CD4-positive, alpha-beta T cell (primary cell): Measurements from ENCODE around the gene OR52N5. TPM values are rescaled to one million over a fixed set of nuclear protein-coding genes. Genes with fewer than 3 reads are reported as not detected.

Experiments used
- ATAC-seq: fragments of 200-7000 bp; cut with Tn5 transposase; one replicate; pipeline ENCODE4 v1.10.0; 2022; ENCODE audit warnings: mild to moderate bottlenecking; ENCODE audit not compliant: poor library complexity
- CTCF ChIA-PET: fragments of 350-600 bp; sonication (Branson Sonifier 250); formaldehyde crosslinking; loops from one replicate; lab custom pipeline; 2021; ENCODE audit warnings: antibody characterized with exemption, inconsistent platforms; lab: Charles Lee
- POLR2A ChIA-PET: fragments of 350-600 bp; sonication (Branson Sonifier 250); formaldehyde crosslinking; loops from one replicate; lab custom pipeline; 2021; ENCODE audit warnings: antibody characterized with exemption, inconsistent platforms; lab: Charles Lee
- DNase-seq, 14 experiments: peaks; one replicate each; pipeline ENCODE4 v3.0.0-alpha.2; 2013 to 2020; ENCODE audit warnings: mixed read lengths in 2 of 14
- H3K27ac ChIP-seq, 2 donors: one replicate each; pipeline versions ENCODE4 v1.5.1 to v1.7.0; 2013; ENCODE audit warnings: low read length in 2 of 2, low read depth in 1 of 2, mild to moderate bottlenecking in 1 of 2
- H3K27me3 ChIP-seq, 2 experiments: 1 replicate in 1 of 2; 2 replicates in 1 of 2; pipeline versions ENCODE4 v1.6.1 to v1.7.0; 2013; ENCODE audit warnings: low read length in 2 of 2, control low read depth in 1 of 2, mild to moderate bottlenecking in 1 of 2, moderate library complexity in 1 of 2; ENCODE audit not compliant: insufficient read depth in 2 of 2, control insufficient read depth in 1 of 2
- H3K36me3 ChIP-seq: one replicate; pipeline ENCODE4 v1.6.1; 2013; ENCODE audit warnings: low read length, control low read depth; ENCODE audit not compliant: insufficient read depth
- H3K4me1 ChIP-seq: one replicate; pipeline ENCODE4 v1.6.1; 2013; ENCODE audit warnings: low read length, control low read depth; ENCODE audit not compliant: insufficient read depth
- H3K4me3 ChIP-seq: one replicate; pipeline ENCODE4 v1.5.1; 2013; ENCODE audit warnings: mild to moderate bottlenecking, low read length, moderate library complexity
- H3K9me3 ChIP-seq, 2 experiments: 1 replicate in 1 of 2; 2 replicates in 1 of 2; pipeline versions ENCODE4 v1.6.1 to v1.7.0; 2013; ENCODE audit warnings: low read length in 2 of 2, mild to moderate bottlenecking in 2 of 2, control low read depth in 1 of 2, moderate library complexity in 1 of 2; ENCODE audit not compliant: control insufficient read depth in 1 of 2, insufficient read depth in 1 of 2
- H3K27ac Mint-ChIP-seq: one replicate; pipeline ENCODE4 v1.8.0; 2020; ENCODE audit warnings: mixed read lengths
- H3K27me3 Mint-ChIP-seq: one replicate; pipeline ENCODE4 v1.8.0; 2021; ENCODE audit warnings: mixed read lengths
- H3K36me3 Mint-ChIP-seq: one replicate; pipeline ENCODE4 v1.8.0; 2021; ENCODE audit warnings: low read depth, mixed read lengths
- H3K4me1 Mint-ChIP-seq: one replicate; pipeline ENCODE4 v1.8.0; 2021; ENCODE audit warnings: low read depth, mixed read lengths
- H3K4me3 Mint-ChIP-seq: one replicate; pipeline ENCODE4 v1.8.0; 2020; ENCODE audit warnings: mild to moderate bottlenecking, mixed read lengths
- H3K9me3 Mint-ChIP-seq: one replicate; pipeline ENCODE4 v1.8.0; 2020; ENCODE audit warnings: mixed read lengths
- CTCF ChIP-seq: fragments of 200-600 bp; IDR thresholded peaks from one replicate; pipeline ENCODE4 v1.8.0; 2022; ENCODE audit warnings: antibody characterized with exemption, mild to moderate bottlenecking
- intact Hi-C, 2 experiments: fragments of 100-400 bp; cut with DNase I in 1 of 2; cut with micrococcal nuclease in 1 of 2; formaldehyde crosslinking; loops; one replicate each; pipeline versions ENCODE4 v1.15.1 to v1.9.0; 2023 to 2025; cut with DNase I, micrococcal nuclease
- total RNA-seq, 174 experiments: library from RNA in 2 of 174; stranded (reverse) in 2 of 174; gene quantifications; one replicate each; pipeline ENCODE4 v1.2.3 and lab custom pipeline; 2021 to 2026

The OR52N5 gene
- total RNA-seq, 2 experiments from 2014 or later: not detected

- no peak overlapping the region for H3K4me3 Mint-ChIP-seq
- no peaks in the 10 kb centered on the region for H3K36me3 Mint-ChIP-seq
- no peaks in the 10 kb centered on the region for H3K4me1 ChIP-seq
- H3K27me3 ChIP-seq: peaks cover 0 to 10% of the 10 kb centered on the region in 2 experiments
- no peaks in the 10 kb centered on the region for H3K4me1 Mint-ChIP-seq
- DNase-seq (no peak), ATAC-seq (no peak)
- H3K9me3 ChIP-seq: no peaks in the 10 kb centered on the region
- no peak overlapping the region for H3K4me3 ChIP-seq
- H3K27me3 Mint-ChIP-seq: peaks cover 48% of the 10 kb centered on the region
- no peaks in the 10 kb centered on the region for H3K9me3 Mint-ChIP-seq
- POLR2A ChIA-PET: no interaction called here
- no peaks in the 10 kb centered on the region for H3K36me3 ChIP-seq
- intact Hi-C loops: no loop called here
- no peak for TF ChIP-seq CTCF
- H3K27ac Mint-ChIP-seq: no peak overlapping the region
- no peak overlapping the region for H3K27ac ChIP-seq
- CTCF ChIA-PET: no interaction called here
Measured at GRCh38 chr11:5796541-5796940, 13.4 kb upstream of the OR52N5 start.

GRCh38 chr11:5791165-5791564, 8.0 kb upstream of the OR52N5 start, which contains the start of gene OR52N1:
OR52N1 (minus strand) TSS chr11:5791265; CDS start chr11:5788816, 2,449 bp downstream.
- no peak for TF ChIP-seq CTCF
- ChIA-PET CTCF (no interaction called here), POLR2A (no interaction called here)
- H3K27me3 Mint-ChIP-seq: peaks cover 24% of the 10 kb centered on the region
- no peak within 1 kb of the TSS for H3K27ac Mint-ChIP-seq
- peaks cover 0 to 5% of the 10 kb centered on the region in 2 experiments for H3K27me3 ChIP-seq
- no peaks in the 10 kb centered on the region for H3K4me1 Mint-ChIP-seq
- no peak within 1 kb of the TSS for H3K27ac ChIP-seq
- intact Hi-C loops: loop anchor here in 1 of 2 experiments (1.0 kb wide), 1 partner anchor 31 kb away; no protein-coding TSS in a partner anchor
- H3K36me3 ChIP-seq: no peaks in the 10 kb centered on the region
- ATAC-seq: no peak
- H3K9me3 ChIP-seq: no peaks in the 10 kb centered on the region
- no peak within 1 kb of the TSS for H3K4me3 ChIP-seq
- H3K36me3 Mint-ChIP-seq: no peaks in the 10 kb centered on the region
- no peaks in the 10 kb centered on the region for H3K9me3 Mint-ChIP-seq
- H3K4me3 Mint-ChIP-seq: no peak within 1 kb of the TSS
- no peak for DNase-seq
- no peaks in the 10 kb centered on the region for H3K4me1 ChIP-seq

- Mint-ChIP-seq H3K9me3 (no peaks in the 10 kb centered on the region), H3K27me3 (no peaks in the 10 kb centered on the region), H3K36me3 (no peaks in the 10 kb centered on the region), H3K4me3 (no peak overlapping the region), H3K4me1 (no peaks in the 10 kb centered on the region), H3K27ac (no peak overlapping the region)
- CTCF ChIA-PET: no interaction called here
- no peaks in the 10 kb centered on the region for H3K27me3 ChIP-seq
- no peak overlapping the region for H3K4me3 ChIP-seq
- DNase-seq (no peak), ATAC-seq (no peak)
- TF ChIP-seq CTCF: no peak
- no peaks in the 10 kb centered on the region for H3K9me3 ChIP-seq
- no peak overlapping the region for H3K27ac ChIP-seq
- no peaks in the 10 kb centered on the region for H3K4me1 ChIP-seq
- intact Hi-C loops: no loop called here
- POLR2A ChIA-PET: no interaction called here
- H3K36me3 ChIP-seq: no peaks in the 10 kb centered on the region
Measured at GRCh38 chr11:5767056-5767455, 16.1 kb downstream of the OR52N5 start.
